K562 (cell line): ENCODE results near the gene RUSC1. TPM values are rescaled to one million over a fixed set of nuclear protein-coding genes. Genes with fewer than 3 reads are reported as not detected.

Source experiments
- ARHGAP35 ChIP-seq: fragments of 450-650 bp; IDR thresholded peaks from 2 replicates; pipeline ENCODE4 v1.6.1; 2018; ENCODE audit not compliant: partially characterized antibody
- EP400 ChIP-seq: fragments of 450-650 bp; IDR thresholded peaks from 2 replicates; pipeline ENCODE4 v1.6.1; 2017; ENCODE audit warnings: antibody characterized with exemption, mild to moderate bottlenecking, moderate library complexity
- FOXK1 ChIP-seq: sonication (generic); formaldehyde crosslinking; IDR thresholded peaks from 2 replicates; pipeline ENCODE4 v1.8.0; 2022; ENCODE audit warnings: missing genetic modification reagents, mild to moderate bottlenecking, borderline replicate concordance
- HDGF ChIP-seq: fragments of 450-650 bp; IDR thresholded peaks from 2 replicates; pipeline ENCODE4 v1.6.1; 2016
- MCM5 ChIP-seq: fragments of 450-650 bp; IDR thresholded peaks from 2 replicates; pipeline ENCODE4 v1.6.1; 2016; ENCODE audit warnings: low read depth
- MEF2D ChIP-seq: conservative IDR thresholded peaks from 2 replicates; pipeline ENCODE4 v1.6.1; 2016; ENCODE audit warnings: low read depth, missing genetic modification characterization, missing compliant biosample characterization
- NRF1 ChIP-seq, 2 experiments: fragments of 450-650 bp; IDR thresholded peaks in 1 of 2; conservative IDR thresholded peaks in 1 of 2; 2 replicates each; pipeline ENCODE4 v1.6.1; 2014; ENCODE audit warnings: mild to moderate bottlenecking in 2 of 2
- RBM17 ChIP-seq: fragments of 200-400 bp; formaldehyde crosslinking; IDR thresholded peaks from 2 replicates; pipeline ENCODE4 v1.6.1; 2017; ENCODE audit warnings: low read depth, mild to moderate bottlenecking, low read length, borderline replicate concordance
- SPI1 ChIP-seq: IDR thresholded peaks from 2 replicates; pipeline ENCODE4 v1.6.1; 2011; ENCODE audit warnings: low read depth, low read length, control low read depth, borderline replicate concordance
- USF2 ChIP-seq: sonication (generic); formaldehyde crosslinking; IDR thresholded peaks from 2 replicates; pipeline ENCODE4 v1.5.0; 2020; ENCODE audit warnings: missing genetic modification reagents
- VEZF1 ChIP-seq: fragments of 200-800 bp; sonication (Bioruptor generic); IDR thresholded peaks from 2 replicates; pipeline ENCODE4 v1.6.1; 2017; ENCODE audit warnings: missing genetic modification characterization, missing compliant biosample characterization
- ZNF143 ChIP-seq: sonication (generic); formaldehyde crosslinking; IDR thresholded peaks from 2 replicates; pipeline ENCODE4 v1.9.0; 2022; ENCODE audit warnings: mild to moderate bottlenecking, missing genetic modification reagents
- ZNF436 ChIP-seq: fragments of 250-450, 450-650 bp; sonication (Bioruptor Pico); formaldehyde crosslinking; IDR thresholded peaks from 2 replicates; pipeline ENCODE4 v1.7.0; 2020; ENCODE audit warnings: mild to moderate bottlenecking
- ZNF518B ChIP-seq: fragments of 250-450 bp; sonication (Bioruptor Pico); IDR thresholded peaks from 2 replicates; pipeline ENCODE4 v1.5.0; 2021; ENCODE audit warnings: mild to moderate bottlenecking, moderate library complexity
- ZNF699 ChIP-seq: fragments of 250-450 bp; sonication (Bioruptor Pico); IDR thresholded peaks from 2 replicates; pipeline ENCODE4 v1.8.0; 2021; ENCODE audit warnings: mild to moderate bottlenecking, moderate library complexity; ENCODE audit not compliant: insufficient replicate concordance
- polyA plus RNA-seq, 8 experiments: library from polyadenylated mRNA; depleted of rRNA in 4 of 8; stranded (reverse) in 5 of 8; unstranded in 3 of 8; fragments of >200 nt; fragmentation: Nextera tagmentation in 2 of 8; fragmentation: Illumina TruSeq in 1 of 8; extraction: Ambion mirVana in 2 of 8; extraction: Trizol in 1 of 8; gene quantifications; 2 replicates each; pipeline versions ENCODE4 v1.2.1 to v1.2.3, GENCODE V29; 2011 to 2014; ENCODE audit warnings: inconsistent platforms in 1 of 8, missing spikeins in 1 of 8
- total RNA-seq, 7 experiments: library from RNA; depleted of rRNA in 6 of 7; stranded (reverse); fragments of >200 nt in 6 of 7; fragmentation: Illumina TruSeq in 2 of 7; extraction: Trizol in 2 of 7; gene quantifications; 2 replicates each; pipeline versions ENCODE4 v1.2.1 to v1.2.3, GENCODE V29; 2011 to 2021; ENCODE audit warnings: low replicate concordance in 1 of 7
- TF ChIP-seq, protein P1 (sequence below): IDR thresholded peaks from 3 replicates; pipeline ENCODE4 v1.6.1; 2011; ENCODE audit warnings: borderline replicate concordance, mild to moderate bottlenecking; ENCODE audit not compliant: insufficient read length, insufficient read depth

RUSC1 gene
- total and polyA plus RNA-seq, 9 of the 15 experiments (the other 6 are each of a cell fraction or from before 2014, with no cell fraction given), result 5.7 to 68.3 (median 33.6) TPM

GRCh38 chr1:155307247-155307740 lies 13.4 kb upstream of the RUSC1 start (continued):
- TF ChIP-seq ARHGAP35 (no peak), RBM17 (no peak), ZNF143 (CRISPR knock-in tag) (no peak), FOXK1 (CRISPR knock-in tag) (no peak), ZNF699 (CRISPR knock-in tag) (peak; percentile 32), EP400 (no peak; the same call in 1 of the 2 replicates), VEZF1 (CRISPR knock-in tag) (peak; percentile 47), HDGF (no peak), NRF1 (conservative IDR thresholded peaks at IDR 0.05 in 1 of 2, IDR thresholded peaks at IDR 0.05 in 1 of 2) (no peak), ZNF518B (no peak), SPI1 (no peak), MEF2D (tag) (peak; percentile 96), ZNF436 (CRISPR knock-in tag) (no peak), USF2 (CRISPR knock-in tag) (no peak), MCM5 (no peak)
- TF ChIP-seq, protein P1, sequence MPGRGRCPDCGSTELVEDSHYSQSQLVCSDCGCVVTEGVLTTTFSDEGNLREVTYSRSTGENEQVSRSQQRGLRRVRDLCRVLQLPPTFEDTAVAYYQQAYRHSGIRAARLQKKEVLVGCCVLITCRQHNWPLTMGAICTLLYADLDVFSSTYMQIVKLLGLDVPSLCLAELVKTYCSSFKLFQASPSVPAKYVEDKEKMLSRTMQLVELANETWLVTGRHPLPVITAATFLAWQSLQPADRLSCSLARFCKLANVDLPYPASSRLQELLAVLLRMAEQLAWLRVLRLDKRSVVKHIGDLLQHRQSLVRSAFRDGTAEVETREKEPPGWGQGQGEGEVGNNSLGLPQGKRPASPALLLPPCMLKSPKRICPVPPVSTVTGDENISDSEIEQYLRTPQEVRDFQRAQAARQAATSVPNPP, result no peak
